GM19035 (cell line): ENCODE data around the gene MTM1.

Source experiments
- ATAC-seq: cut with Tn5 transposase; IDR thresholded peaks from one replicate; pipeline ENCODE4 v1.9.1; 2021; ENCODE audit not compliant: unreplicated experiment

The MTM1 gene

DNA sequence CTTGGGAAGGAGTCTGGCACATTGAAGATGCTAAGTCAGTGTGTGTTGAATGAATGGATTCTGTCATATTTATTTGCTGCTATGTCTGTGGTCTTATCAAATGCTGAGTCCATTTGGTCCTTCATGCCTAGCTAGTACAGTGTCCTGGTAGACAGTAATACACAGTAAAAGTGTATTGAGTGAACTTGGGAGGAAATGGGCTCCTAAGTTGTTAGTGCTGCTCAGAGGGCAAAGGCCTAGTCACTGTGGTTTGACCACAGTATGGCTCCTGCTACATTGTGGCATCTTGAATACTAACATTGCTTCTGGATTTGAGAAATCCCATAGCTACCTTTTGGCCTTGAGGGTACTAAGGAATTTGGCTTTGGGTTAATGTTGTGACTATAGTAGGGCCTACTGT, 33.9 kb downstream of the MTM1 start:
- ATAC-seq = no peak

DNA sequence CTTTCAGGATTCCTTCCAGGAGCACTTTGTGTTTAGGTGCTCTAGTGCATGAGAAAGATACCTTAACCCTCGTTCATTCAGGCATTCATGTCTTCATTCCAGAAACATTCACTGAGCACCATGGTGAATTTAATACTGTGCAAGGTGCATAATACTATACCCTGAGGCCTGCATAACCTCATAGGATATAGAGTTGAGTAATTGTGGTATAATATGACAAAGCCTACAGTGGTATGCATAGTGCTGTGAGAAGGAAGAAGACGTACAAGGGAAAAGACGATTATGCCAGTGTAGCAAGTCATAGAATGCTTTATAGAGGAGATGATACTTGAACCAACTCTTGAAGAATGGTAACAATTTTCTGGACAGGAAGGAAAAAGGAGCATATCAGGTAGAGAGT, 34.3 kb downstream of the MTM1 start:
- ATAC-seq = no peak

DNA sequence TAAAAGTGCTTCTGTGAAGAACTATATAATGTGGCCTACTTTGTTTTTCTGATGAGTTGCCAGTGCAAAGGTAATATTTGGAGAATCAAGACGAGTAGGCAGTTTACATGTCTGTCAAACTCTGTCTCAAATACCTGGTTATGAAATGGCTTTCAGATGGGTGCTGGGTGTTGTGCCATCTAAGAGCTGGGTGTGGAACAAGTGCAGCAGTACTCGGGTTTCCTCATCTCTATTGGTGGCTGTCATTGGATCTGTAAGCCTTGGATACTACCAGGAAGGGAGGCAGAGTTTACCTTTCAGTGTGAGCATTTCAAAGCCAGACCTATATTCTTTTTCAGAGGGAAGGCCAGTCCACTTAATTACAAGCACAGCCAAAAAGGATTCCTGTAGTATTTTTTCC, 37.2 kb downstream of the MTM1 start:
- ATAC-seq = no peak

DNA sequence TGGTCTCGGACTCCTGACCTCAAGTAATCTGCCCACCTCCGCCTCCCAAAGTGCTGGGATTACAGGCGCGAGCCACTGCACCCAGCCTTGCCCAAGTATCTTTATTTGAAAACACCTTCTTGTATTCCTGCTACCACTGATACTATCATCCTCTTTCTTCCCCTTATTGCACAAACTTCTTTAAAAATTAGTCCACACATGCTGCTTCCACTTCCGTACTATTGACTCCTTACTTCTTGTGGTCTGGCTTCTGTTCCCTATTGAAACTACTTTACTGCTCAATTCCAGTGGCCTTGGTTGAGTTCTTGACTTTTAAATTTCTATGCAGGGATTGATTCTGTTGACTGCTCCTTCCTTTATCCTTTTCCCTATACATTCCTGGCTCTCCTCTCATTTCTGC, 38.8 kb downstream of the MTM1 start:
- ATAC-seq = no peak

DNA sequence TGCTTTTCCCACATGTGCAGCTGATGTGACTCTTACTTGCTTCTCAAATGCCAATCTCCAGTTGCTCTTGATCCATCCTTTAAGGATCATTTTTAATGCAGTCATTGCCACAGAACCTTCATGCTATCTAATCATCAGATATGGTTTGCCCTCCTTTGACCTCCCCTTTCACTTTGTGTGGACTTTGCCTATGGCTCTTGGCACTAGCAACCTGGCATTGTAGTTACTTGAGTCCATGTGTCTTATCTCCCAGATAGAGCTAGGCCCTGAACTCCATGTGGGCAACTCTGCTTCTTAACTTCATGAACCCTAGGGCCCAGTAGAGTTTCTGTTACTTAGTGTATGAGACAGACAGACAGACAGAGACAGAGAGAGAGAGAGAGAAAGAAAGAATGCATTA, 41.6 kb downstream of the MTM1 start:
- ATAC-seq = no peak

DNA sequence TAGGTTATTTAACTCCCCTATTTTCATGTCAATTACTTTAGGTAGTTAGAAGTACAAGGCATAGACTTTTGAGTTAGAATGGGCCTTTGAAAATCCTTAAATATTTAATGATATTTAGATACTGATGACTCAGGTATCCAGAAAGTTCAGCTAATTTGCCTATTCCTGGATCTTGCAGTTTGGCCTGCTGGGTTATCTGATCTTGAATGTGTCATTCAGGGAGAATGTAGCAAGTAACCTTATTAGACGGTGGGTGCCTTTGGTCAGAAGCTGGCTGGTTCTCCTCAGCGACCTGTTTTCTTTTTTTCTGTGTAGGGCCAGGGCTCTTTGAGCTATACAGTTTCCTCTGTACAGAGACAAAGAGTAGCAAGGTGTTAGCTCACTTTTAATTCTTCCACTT, 42.0 kb downstream of the MTM1 start:
- no peak for ATAC-seq

DNA sequence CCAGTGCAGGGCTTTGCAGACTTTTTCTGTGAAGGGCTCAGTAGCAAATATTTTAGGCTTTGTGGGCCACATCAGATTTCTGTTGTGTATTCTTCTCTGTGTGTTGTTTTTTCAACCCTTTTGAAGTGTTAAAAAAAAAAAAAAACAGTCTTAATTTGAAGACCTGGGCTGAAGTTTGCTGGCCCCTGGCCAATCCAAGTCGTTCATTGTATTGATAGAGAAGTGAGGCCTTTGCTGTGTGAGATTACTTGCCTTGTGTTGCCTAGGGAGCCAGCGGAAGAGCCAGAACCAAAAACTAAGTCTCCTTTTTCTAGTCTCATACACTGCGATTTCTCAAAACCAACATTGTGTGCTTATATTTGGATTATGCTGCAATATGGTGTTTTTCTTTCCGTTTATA, 46.9 kb downstream of the MTM1 start:
- ATAC-seq = no peak

DNA sequence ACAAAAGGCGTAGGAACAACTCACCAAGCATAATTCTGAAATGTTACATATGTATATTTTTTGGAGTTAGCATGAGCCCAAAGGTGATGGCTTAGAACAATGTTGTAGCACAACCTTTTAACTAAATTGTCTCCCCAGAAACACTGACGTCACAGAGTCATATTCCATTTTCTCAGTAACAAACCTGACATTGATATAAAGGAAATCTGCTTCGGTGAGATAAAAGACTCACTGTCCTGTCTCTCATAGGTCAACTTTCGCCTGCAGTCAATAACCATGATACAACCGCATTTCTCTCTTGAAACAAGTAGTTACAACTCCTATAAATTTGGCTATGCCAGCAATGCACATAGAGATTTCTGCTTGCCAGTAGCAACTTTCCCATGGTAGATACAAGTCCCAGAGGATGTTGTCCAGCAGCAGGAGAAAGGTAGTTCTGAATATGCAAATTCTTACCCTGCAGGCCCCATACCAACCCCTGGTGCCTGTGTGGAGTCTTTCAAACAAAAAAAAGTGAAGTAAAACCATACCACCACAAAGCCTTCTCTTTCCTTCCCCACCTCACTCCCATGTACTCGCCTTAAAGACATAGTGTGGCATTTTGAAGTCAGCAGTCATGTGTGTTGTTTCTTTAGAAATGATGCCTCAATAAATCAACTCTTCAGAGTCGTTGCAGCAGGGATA, 47.9 kb downstream of the MTM1 start:
- ATAC-seq = no peak

DNA sequence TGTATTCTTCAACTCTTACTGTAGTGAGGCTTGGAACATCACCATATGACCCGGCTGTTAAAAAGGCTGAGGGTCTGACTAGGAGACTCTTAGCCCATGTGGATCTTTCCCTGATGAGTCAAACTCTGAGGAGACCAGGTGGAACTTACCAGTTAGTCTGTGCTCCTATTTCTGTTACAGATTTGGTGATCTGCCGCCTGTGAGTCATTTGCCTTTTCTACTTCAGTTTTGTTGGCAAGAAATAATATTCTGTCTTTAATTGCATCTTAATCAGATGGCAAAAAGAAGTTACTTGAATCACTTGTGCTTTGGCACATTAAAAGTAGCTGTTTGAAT, 48.4 kb downstream of the MTM1 start:
- no peak for ATAC-seq

DNA sequence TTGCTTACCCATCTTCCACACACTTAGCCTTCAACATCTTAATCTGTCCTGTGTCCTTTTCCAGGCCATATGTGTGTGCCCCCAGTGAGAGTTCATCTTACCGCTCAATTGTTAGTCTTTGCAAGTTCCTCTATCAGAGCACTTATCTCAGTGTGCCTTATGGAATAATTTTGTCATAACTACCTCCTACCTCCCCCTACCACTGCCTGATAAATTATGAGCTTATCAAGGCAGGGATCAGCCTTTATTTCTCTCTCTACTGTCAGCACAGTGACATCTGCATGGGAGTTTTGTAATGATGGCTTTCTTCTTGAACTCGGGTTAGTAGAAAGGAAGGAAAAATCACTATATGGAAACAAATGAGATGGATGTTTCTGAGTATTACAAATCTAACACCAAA, 53.2 kb downstream of the MTM1 start:
- ATAC-seq = no peak

DNA sequence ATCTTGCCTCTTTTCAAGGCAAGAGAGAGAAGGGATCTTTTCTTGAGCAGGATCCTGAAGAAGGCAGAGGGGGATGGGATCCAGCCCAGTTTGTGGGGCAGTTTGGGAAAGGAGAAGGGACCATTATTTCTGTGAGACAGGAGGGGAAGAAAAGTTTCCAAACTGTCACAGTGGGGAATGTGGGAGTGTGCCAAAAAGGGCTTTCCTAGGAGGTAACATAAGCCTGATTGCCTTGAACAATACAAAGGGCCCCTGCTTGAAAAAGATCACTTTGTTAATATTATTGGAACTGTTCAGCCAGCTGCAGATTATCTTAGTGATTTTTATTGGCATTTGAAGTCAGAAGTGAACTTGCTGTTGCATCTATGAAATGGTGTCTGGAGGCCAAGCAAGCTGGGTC, 55.2 kb downstream of the MTM1 start:
- no peak for ATAC-seq

DNA sequence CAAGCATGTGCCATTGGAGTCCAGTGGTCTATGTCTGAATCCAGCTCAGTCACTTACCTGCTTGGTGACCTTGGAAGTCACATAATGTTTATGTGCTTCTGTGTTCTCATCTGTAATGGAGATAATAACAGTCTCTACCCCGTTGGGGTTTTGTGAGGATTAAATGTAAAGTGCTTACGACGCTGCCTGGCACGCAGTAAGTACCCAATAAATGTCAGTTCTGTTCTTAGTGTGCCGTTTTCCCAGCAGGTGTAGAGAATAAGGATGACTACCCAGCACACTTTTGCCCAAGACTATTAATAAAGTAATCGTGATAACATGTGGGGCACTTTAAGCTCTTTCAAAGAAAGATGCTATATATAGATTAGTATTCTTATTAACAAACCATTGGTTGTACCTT, 56.7 kb downstream of the MTM1 start:
- no peak for ATAC-seq

DNA sequence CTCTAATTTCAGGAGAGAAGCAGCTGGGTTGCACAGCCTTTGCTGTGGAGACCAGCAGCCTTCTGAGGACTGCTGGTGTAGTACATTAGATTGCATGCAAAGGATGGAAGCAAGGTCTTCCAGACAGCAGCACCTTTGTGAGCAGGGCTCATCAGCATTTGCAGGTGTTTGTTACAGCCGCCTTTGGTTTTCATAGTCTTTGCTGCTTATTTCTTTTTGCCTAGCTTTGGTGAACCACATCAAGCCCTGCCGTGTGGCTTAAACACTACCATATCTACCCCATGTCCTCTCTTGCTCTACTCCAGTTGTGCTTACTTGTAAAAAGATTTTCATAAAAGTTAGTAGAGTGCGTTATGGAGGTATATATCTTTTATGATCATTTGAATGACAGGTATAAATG, 57.5 kb downstream of the MTM1 start:
- no peak for ATAC-seq

DNA sequence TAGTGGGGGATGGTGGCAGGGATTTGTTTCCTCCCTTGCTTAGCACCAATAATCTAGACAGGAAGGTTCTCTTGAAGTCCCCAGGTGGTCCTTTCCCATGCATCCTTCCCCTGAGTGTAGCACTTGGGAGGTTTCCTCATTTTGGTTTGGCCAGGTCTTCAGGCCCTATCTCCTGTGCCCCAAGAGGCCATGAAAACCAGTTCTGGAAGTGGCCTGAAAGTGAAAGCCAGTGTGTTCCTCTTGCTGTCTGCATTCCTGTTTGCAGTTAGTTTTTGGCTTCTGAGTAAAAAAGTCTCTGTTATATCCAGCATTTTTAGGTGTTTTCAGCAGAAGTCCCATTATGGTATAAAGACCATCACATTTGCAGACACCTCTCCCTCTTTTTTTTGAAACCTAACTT, 59.5 kb downstream of the MTM1 start:
- no peak for ATAC-seq

DNA sequence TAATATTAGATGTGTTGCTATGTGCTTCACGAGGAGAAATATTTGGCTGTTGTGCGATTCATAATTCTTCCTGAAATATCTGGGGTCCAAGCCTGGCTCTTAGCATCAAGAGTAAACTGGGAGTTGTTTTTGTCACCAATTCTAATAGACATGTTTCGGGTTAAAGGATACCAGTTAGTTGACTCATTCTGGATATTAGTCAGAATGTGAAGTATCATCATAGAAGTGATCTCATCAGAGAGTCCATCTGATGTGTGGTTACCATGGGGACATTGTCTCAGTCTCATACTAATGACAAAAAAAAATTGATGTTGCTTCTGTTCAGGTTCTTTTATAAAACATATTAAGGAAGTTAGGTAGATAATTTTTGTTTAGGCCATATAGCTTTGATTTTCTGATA, 67.5 kb downstream of the MTM1 start:
- no peak for ATAC-seq

DNA sequence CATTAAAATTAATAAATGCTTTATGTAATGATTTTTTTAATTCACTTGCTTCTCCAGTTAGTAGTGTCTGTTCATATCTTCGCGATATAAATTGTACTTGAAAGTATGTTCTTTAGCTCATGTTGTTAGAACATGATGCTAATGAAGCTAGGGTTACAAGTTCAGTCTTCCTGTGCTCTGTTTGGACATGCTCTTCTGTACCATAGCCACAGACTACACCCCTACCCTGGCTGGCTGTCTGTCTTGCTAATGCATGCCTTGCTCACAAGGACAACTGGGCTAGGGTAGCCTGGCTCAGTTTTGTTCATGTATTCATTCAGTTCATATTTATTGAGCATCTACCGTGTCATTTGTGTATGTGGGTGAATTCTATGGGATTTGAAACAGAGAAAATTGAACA, 74.0 kb downstream of the MTM1 start:
- ATAC-seq = no peak

DNA sequence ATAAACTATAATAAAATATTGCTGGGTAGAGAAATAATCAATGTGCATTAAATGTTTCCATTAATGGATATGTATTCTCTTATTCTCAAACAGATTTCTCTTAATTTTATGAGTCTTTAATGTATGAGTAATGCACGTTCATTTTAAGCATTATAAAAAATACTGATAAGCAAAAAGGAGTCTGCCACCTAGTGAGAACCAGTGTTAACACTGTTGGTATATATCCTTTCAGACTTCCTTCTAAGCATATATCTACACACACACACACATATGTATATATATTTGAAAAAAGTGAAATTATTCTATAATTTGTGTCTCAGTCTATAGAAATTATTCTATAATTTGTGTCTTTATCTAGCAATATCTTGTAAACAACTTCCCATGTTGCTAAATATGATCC, 74.8 kb downstream of the MTM1 start:
- no peak for ATAC-seq

DNA sequence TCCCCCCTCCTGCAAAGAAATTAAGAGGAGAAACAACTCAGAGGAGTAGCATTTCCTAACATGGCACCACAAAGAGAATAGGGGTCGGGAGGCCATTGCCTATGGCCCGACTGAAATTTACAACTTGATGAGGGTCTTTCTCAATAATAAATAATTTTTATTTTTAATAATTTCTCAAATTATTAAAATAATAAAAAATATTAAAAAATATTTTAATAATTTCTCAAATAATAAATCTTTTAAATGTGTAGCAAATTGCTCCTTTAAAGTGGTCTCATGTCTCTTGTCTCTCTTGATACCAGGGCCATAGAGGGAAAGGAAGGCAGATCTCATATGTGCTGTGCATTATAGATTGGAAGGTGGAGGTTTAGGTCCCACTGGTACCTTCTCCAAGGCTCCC, 75.5 kb downstream of the MTM1 start:
- ATAC-seq = no peak

DNA sequence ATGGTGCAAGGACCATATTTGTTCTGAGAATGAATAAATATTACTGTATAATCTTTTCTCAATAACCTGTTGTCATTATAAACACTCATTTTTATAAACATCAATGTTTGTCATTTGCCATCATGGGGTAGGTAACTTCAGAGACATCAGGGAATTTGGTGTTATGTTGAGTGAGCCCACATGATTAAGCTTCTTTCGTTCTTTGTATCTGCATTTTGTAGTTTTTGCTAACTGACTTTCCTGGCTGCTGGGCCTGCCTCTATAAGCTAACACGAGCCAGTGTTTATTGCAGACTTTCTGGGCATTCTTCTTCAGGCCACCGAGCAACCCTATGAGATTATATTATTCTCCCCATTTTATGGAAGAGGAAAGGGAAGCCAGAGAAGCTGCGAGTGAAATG, 76.0 kb downstream of the MTM1 start:
- no peak for ATAC-seq

DNA sequence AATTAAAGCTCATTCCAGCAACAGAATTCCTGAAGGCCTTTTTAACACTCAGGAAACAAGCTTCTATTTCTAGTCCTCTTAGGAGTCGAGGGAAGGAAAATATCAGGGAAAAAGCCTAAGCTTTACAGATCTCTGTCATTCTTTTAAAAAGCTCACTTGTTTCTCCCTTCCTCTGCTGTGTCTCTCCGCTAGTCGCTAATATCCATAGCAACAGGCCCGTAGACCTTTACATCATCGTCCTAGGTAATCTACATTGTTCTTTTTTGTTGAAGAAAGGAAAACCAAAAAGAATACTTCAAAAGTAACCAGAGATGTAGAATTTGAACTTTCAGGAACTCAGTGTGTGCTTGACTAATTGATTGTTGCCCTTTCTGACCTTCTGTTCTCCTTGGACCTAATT, 78.9 kb downstream of the MTM1 start:
- no peak for ATAC-seq

DNA sequence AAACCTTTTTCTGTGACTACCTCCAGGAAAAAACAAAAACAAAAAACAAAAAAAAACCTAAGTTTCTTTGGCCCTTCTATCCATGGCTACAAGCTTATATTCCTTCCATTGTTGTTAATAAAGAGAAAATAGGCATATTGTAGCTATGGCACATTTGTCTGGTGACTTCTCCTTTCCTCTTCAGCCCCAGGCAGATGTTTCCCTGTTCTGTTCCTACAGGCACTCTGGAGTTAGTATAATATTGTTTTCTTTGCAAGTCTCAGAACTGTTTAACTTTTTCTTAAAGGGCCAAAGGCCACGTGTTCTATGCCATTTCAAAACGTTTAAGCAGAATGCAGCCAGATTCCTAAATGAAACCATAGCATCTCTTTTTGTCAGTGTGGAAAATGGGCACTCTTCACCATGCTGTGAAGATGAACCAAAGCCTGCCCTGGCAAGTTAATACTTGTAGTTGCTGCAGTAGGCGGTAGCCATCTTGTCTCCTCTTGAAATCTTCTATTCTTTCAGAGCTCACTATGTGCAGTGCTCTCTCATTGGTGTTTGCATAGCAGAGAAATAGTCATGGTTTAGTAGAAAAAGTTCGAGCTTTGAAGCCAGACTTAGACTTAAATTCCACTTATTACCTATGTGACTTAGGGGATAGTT, 80.0 kb downstream of the MTM1 start:
- no peak for ATAC-seq

DNA sequence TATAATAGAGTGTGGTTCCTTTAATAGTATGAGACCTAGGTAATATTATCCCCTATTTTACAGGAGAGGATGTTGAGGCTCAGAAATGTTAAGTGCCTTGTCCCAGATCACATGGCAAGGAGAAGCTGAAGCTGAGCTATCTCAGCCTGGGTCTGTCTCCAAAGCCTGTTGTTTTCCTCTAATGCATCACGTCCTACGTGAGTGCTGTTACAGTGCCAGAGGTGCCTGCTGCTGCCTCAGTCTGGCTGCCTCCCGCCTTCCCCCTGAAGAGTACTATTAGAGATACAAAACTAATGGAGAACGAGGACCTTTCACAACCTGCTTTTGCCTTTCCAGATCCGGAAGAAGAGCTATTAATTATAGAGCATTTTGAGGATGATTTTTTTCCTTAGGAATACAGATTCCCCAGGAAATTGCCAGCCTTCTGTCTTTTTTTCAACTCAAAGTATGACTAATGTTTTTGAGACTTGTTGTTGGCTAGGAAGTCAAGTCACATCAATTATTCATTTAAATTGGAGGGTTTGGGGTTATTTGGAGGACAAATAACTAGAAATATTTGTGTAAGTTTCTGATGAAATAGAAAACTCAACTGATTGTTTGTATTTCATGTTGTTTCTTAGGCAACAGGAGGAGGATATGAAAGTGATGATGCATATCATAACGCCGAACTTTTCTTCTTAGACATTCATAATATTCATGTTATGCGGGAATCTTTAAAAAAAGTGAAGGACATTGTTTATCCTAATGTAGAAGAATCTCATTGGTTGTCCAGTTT, 80.9 kb downstream of the MTM1 start:
- ATAC-seq = no peak

DNA sequence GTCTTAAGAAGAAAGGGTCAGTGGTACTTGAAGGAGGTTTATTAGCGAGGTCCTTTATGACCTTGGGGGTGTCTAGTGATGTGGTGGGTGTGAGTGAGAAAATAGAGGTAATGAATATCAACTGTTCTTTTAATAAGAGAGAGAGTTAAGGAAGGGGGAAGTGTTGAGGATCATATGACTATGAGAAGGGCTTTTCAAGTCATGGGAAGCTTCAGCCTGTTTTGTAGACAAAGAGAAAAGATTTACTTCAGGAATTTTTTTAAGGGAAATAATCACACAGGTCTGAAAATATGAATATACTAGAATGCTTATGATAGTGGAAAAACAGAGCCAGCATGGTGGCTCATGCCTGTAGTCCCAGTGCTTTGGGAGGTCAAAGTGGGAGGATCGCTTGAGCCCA, 83.5 kb downstream of the MTM1 start:
- no peak for ATAC-seq
